Measurements from ENCODE around the gene WNT5B. TPM values are rescaled to one million over a fixed set of nuclear protein-coding genes. Genes with fewer than 3 reads are reported as not detected.
A peak's percentile ranks its signal among the peaks of the same experiment; 100 is the strongest.
"Not testable (repeated sequence)": the region's sequence is repeated elsewhere in the genome, so short reads cannot be mapped to it uniquely, and the experiment has no call there.

Gene WNT5B
- total and polyA plus RNA-seq, 8 donors, result 0.72 to 2.8 (median 0.86) TPM

GRCh38 chr12:1595690-1596347 is 33.2 kb upstream of the WNT5B start:
- no peaks in the 10 kb centered on the region for H3K9me3 ChIP-seq
- H3K36me3 ChIP-seq, result no peaks in the 10 kb centered on the region
- H3K27me3 ChIP-seq, result no peaks in the 10 kb centered on the region
- intact Hi-C loops (cut with DNase I), result no loop called here
- ATAC-seq (no peak), DNase-seq (no peak), FAIRE-seq (no peak)
- TF ChIP-seq CTCF (IDR thresholded peaks at IDR 0.05), result no peak
- H3K4me3 ChIP-seq, result no peak overlapping the region
- 71 to 76% methylated on average over 9 of the region's 9 CpGs for WGBS, 2 donors
- peak overlapping the region in 2 of 4 donors; percentile 96 to 97 for H3K27ac ChIP-seq
- peaks cover 4 to 19% (median 14%) of the 10 kb centered on the region in 3 donors for H3K4me1 ChIP-seq

- TF ChIP-seq CTCF (IDR thresholded peaks at IDR 0.05), result no peak
- H3K4me3 ChIP-seq, result no peak overlapping the region
- H3K27me3 ChIP-seq, result no peaks in the 10 kb centered on the region
- H3K36me3 ChIP-seq, result no peaks in the 10 kb centered on the region
- FAIRE-seq, result no peak
- intact Hi-C loops (cut with DNase I), result no loop called here
- no peaks in the 10 kb centered on the region for H3K9me3 ChIP-seq
- WGBS, 2 donors, result 81 to 90% methylated on average over 3 of the region's 3 CpGs
- H3K27ac ChIP-seq, result no peak overlapping the region
- no peaks in the 10 kb centered on the region for H3K4me1 ChIP-seq
- DNase-seq, result no peak
- ATAC-seq, result no peak
These were observed 30.3 kb upstream of the WNT5B start for GRCh38 chr12:1598757-1599156.

GRCh38 chr12:1602706-1603105 is 26.3 kb upstream of the WNT5B start:
- DNase-seq; FAIRE-seq; H3K27ac ChIP-seq; H3K36me3 ChIP-seq; intact Hi-C loops (cut with DNase I); H3K4me3 ChIP-seq; H3K9me3 ChIP-seq; ATAC-seq; H3K27me3 ChIP-seq: not testable (repeated sequence)
- H3K4me1 ChIP-seq, result peaks cover 12 to 17% (median 13%) of the 10 kb centered on the region in 3 donors
- WGBS, 2 donors, result 87 to 88% methylated on average over 9 of the region's 9 CpGs

- H3K4me1 ChIP-seq, result peaks cover 13 to 18% (median 17%) of the 10 kb centered on the region in 3 donors
- H3K27ac ChIP-seq, result no peak overlapping the region
- no peaks in the 10 kb centered on the region for H3K27me3 ChIP-seq
- intact Hi-C loops (cut with DNase I), result no loop called here
- no peak for ATAC-seq
- H3K9me3 ChIP-seq, result no peaks in the 10 kb centered on the region
- WGBS, 2 donors, result 81 to 85% methylated on average over 7 of the region's 7 CpGs
- no peak for DNase-seq
- no peak overlapping the region for H3K4me3 ChIP-seq
- no peaks in the 10 kb centered on the region for H3K36me3 ChIP-seq
- no peak for TF ChIP-seq CTCF (IDR thresholded peaks at IDR 0.05)
- no peak for FAIRE-seq
These were observed 25.6 kb upstream of the WNT5B start for GRCh38 chr12:1603269-1603993.

- Histone ChIP-seq H3K4me1 (peaks cover 14 to 28% (median 19%) of the 10 kb centered on the region in 3 donors), H3K27ac (no peak overlapping the region), H3K36me3 (no peaks in the 10 kb centered on the region), H3K27me3 (no peaks in the 10 kb centered on the region), H3K4me3 (no peak overlapping the region), H3K9me3 (no peaks in the 10 kb centered on the region)
- DNase-seq (no peak), FAIRE-seq (no peak), ATAC-seq (no peak)
- no peak for TF ChIP-seq CTCF (IDR thresholded peaks at IDR 0.05)
- intact Hi-C loops (cut with DNase I), result no loop called here
- WGBS, 2 donors, result 50 to 58% methylated on average over 3 of the region's 3 CpGs
These were observed 24.6 kb upstream of the WNT5B start for GRCh38 chr12:1604464-1604863.
